OCI-LY3 (cell line): Measurements from ENCODE around the gene GPD2.

Source experiments
- CTCF ChIP-seq: fragments of 200-600, 300-600 bp; sonication (generic); IDR thresholded peaks from 2 replicates; pipeline ENCODE4 v1.5.1; 2014; ENCODE audit warnings: antibody characterized with exemption, low read length, low read depth
- EZH2phosphoT487 ChIP-seq: fragments of 200-600 bp; shearing (Covaris generic); IDR thresholded peaks from 2 replicates; pipeline ENCODE4 v1.6.1; 2018; ENCODE audit warnings: antibody characterized with exemption, mixed run types, low read depth

DNA sequence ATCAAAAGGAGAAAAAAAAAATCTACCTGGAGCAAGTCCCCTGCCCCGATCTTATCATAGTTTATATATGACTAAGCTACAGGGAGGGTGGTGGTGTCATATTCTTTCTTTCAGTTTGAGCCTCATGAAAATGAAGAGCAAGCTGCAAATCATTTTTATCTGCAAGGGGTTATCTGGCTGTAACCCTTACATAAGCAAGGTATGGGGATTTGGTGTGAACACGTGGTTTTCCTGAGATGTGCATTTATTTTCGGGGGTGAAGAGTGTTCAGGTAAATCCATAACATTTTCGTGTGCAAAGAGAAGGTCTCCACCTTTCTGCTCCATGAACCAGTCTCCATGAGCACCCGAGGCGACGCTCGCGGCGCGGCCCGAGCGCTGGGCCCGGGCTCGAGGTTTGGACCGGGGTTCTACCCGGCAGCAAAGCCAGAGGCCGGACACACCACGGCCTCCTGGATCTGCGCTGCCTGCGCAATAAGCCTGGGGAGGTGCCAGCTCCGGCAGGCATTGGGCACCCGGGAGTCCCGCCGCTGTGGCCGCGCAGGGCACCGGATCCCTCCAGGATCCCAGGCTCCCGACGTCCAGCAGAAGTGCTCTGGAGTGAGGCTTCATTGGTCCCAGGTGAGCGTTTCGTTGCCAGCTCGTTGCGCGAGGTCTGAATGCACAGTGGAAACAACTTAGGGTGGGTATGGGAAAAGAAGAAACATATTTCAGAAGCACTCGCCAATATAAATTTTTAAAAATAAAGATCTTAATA is 36.1 kb upstream of the GPD2 start:
- TF ChIP-seq CTCF = no peak
- TF ChIP-seq EZH2phosphoT487 = no peak
